Spleen (tissue), 7 donors: ENCODE results near the gene TUT7.

Experiments
- CTCF ChIP-seq, 11 experiments: fragments of 200-600 bp in 7 of 11; fragments of 450-650 bp in 4 of 11; sonication (generic) in 4 of 11; IDR thresholded peaks in 8 of 11; conservative IDR thresholded peaks in 3 of 11; 1 replicate in 7 of 11; 2 replicates in 4 of 11; pipeline versions ENCODE4 v1.4.0 to v1.8.0; 2016 to 2021; ENCODE audit warnings: antibody characterized with exemption in 11 of 11, inconsistent platforms in 4 of 11, mild to moderate bottlenecking in 1 of 11
- POLR2A ChIP-seq, 3 donors: fragments of 450-650 bp; IDR thresholded peaks; one replicate each; pipeline ENCODE4 v1.5.1; 2017; ENCODE audit warnings: antibody characterized with exemption in 3 of 3, mild to moderate bottlenecking in 1 of 3
- POLR2AphosphoS5 ChIP-seq, 3 donors: sonication (generic); formaldehyde crosslinking; IDR thresholded peaks; one replicate each; pipeline ENCODE4 v1.5.1; 2017; ENCODE audit warnings: antibody characterized with exemption in 3 of 3
- donor health status: DM: no; HTN: no; CAD: no; lungs with moderate emphysema.
- donor health status: DM: no; HTN: no; CAD: no.
- donor health status: DM: no; HTN: no; CAD: no.

- TF ChIP-seq POLR2A (IDR thresholded peaks at IDR 0.05) (no peak), CTCF (IDR thresholded peaks at IDR 0.05 in 8 of 11, conservative IDR thresholded peaks at IDR 0.05 in 3 of 11) (no peak), POLR2AphosphoS5 (IDR thresholded peaks at IDR 0.05) (no peak)
Observed at GRCh38 chr9:86369810-86370209, 15.6 kb upstream of the TUT7 start.
